ENCODE measurements around the gene NUDT13. TPM values are rescaled to one million over a fixed set of nuclear protein-coding genes. Genes with fewer than 3 reads are reported as not detected.
A peak's percentile ranks its signal among the peaks of the same experiment; 100 is the strongest.
"Not testable (repeated sequence)": the region's sequence is repeated elsewhere in the genome, so short reads cannot be mapped to it uniquely, and the experiment has no call there.

NUDT13 gene
- total and polyA plus RNA-seq, 2 of the 8 experiments (the other 6 are each of a cell fraction or from before 2014, with no cell fraction given) = 1.5 to 1.9 TPM

- not testable (repeated sequence) for H3K27me3 ChIP-seq (replicated peaks in 1 of 4; ENCODE audit: control insufficient read depth in 3 of 4, extremely low read depth in 1 of 4, insufficient read depth in 3 of 4, low read length in 3 of 4); FAIRE-seq
These were observed 1.0 kb upstream of the NUDT13 start for GRCh38 chr10:73109248-73109652.

GRCh38 chr10:73112032-73112431 lies 1.8 kb downstream of the NUDT13 start:
- H3K9ac ChIP-seq (replicated peaks in 1 of 4; ENCODE audit: extremely low read depth in 1 of 4, low read depth in 3 of 4, low read length in 3 of 4) = not testable (repeated sequence)
- ChIA-PET POLR2A (ENCODE audit: partially characterized antibody) (interaction anchor here (1.2 to 8.5 kb wide), 2 partner anchors 9 to 14 kb away, joined by 5 to 82 read pairs; partner anchors contain the start of gene P4HA1), CTCF (ENCODE audit: partially characterized antibody) (interaction anchor here (1.2 to 1.8 kb wide), 2 partner anchors 21 to 51 kb away, joined by 3 to 5 read pairs; no protein-coding TSS in a partner anchor)

More at GRCh38 chr10:73109248-73109652, 1.0 kb upstream of the NUDT13 start:
- POLR2A ChIA-PET (ENCODE audit: partially characterized antibody) = interaction anchor here (0.6 to 8.5 kb wide), 4 partner anchors 11 to 144 kb away, joined by 3 to 82 read pairs (median 4); partner anchors contain the start of genes ECD, FAM149B1 and P4HA1
- H2BK15ac ChIP-seq (ENCODE audit: low read length); H4K5ac ChIP-seq (ENCODE audit: insufficient read length, low read depth, low read length); H2BK120ac ChIP-seq (replicated peaks; ENCODE audit: low read depth, low read length); H3K14ac ChIP-seq (ENCODE audit: insufficient read length); H3K79me2 ChIP-seq (ENCODE audit: control insufficient read depth in 1 of 2, insufficient read depth in 2 of 2, low read length in 2 of 2); H3K4ac ChIP-seq (replicated peaks; ENCODE audit: insufficient read length, low read depth, low read length); H2AK5ac ChIP-seq (ENCODE audit: low read depth, low read length); H4K20me1 ChIP-seq (replicated peaks in 1 of 2; ENCODE audit: control insufficient read depth in 1 of 2, insufficient read depth in 2 of 2, low read length in 2 of 2); H3K27ac ChIP-seq (ENCODE audit: low read depth, low read length); H3K23me2 ChIP-seq (ENCODE audit: low read depth, low read length); H3K18ac ChIP-seq (ENCODE audit: extremely low read depth, low read length); H3K23ac ChIP-seq (ENCODE audit: insufficient read length); H2BK12ac ChIP-seq (ENCODE audit: low read depth, low read length); H4K91ac ChIP-seq (replicated peaks; ENCODE audit: insufficient read length, low read length); H4K8ac ChIP-seq (ENCODE audit: extremely low read depth, insufficient read depth, low read length); H3K56ac ChIP-seq (replicated peaks; ENCODE audit: insufficient read length, low read depth, low read length); DNase-seq (ENCODE audit: low read depth in 1 of 2, low spot score in 2 of 2); H2BK5ac ChIP-seq (ENCODE audit: low read depth, low read length); H2BK20ac ChIP-seq (ENCODE audit: low read length); H3K36me3 ChIP-seq (ENCODE audit: control insufficient read depth in 2 of 4, insufficient read depth in 4 of 4, low read length in 3 of 4); H2AFZ ChIP-seq (ENCODE audit: low read length); H3K4me2 ChIP-seq (ENCODE audit: insufficient read depth in 1 of 2, low read depth in 2 of 2, low read length in 2 of 2); H3K9me3 ChIP-seq (ENCODE audit: insufficient read depth in 2 of 2, low read depth in 1 of 2, low read length in 1 of 2); H3K79me1 ChIP-seq (ENCODE audit: low read depth, low read length); H3K9ac ChIP-seq (replicated peaks in 1 of 4; ENCODE audit: extremely low read depth in 1 of 4, low read depth in 3 of 4, low read length in 3 of 4); H3K4me1 ChIP-seq (replicated peaks in 1 of 4; ENCODE audit: control insufficient read depth in 3 of 4, insufficient read depth in 4 of 4, low read length in 3 of 4); H3K4me3 ChIP-seq (ENCODE audit: extremely low read depth in 1 of 4, insufficient read depth in 2 of 4, low read depth in 3 of 4, low read length in 4 of 4): not testable (repeated sequence)
- TF ChIP-seq SP1 (IDR thresholded peaks at IDR 0.05; ENCODE audit: low read depth, low read length) = 0 out of 2 replicates have a peak, but pooled peaks have one; percentile 34
- CTCF ChIA-PET (ENCODE audit: partially characterized antibody) = interaction anchor here (0.6 to 4.4 kb wide), 2 partner anchors 12 to 1807 kb away, joined by 5 to 41 read pairs; partner anchors contain the start of gene P4HA1
- 93% methylated on average over 4 of the region's 4 CpGs; no CpG with 5 or more reads in 1 of the 2 experiments for WGBS, 2 experiments (ENCODE audit: extremely low coverage in 1 of 2, insufficient coverage in 1 of 2, insufficient read length in 1 of 2, insufficient replicate concordance in 2 of 2, low coverage in 1 of 2, low lambda C conversion rate in 2 of 2, missing lambda C conversion rate in 1 of 2)

More at GRCh38 chr10:73112032-73112431, 1.8 kb downstream of the NUDT13 start:
- not testable (repeated sequence) for H3K4me1 ChIP-seq (replicated peaks in 1 of 4; ENCODE audit: control insufficient read depth in 3 of 4, insufficient read depth in 4 of 4, low read length in 3 of 4); H3K9me3 ChIP-seq (ENCODE audit: insufficient read depth in 2 of 2, low read depth in 1 of 2, low read length in 1 of 2); H3K79me2 ChIP-seq (ENCODE audit: control insufficient read depth in 1 of 2, insufficient read depth in 2 of 2, low read length in 2 of 2); H3K27me3 ChIP-seq (replicated peaks in 1 of 4; ENCODE audit: control insufficient read depth in 3 of 4, extremely low read depth in 1 of 4, insufficient read depth in 3 of 4, low read length in 3 of 4); H3K18ac ChIP-seq (ENCODE audit: extremely low read depth, low read length); H2BK5ac ChIP-seq (ENCODE audit: low read depth, low read length); H2BK20ac ChIP-seq (ENCODE audit: low read length); H3K23me2 ChIP-seq (ENCODE audit: low read depth, low read length); H4K8ac ChIP-seq (ENCODE audit: extremely low read depth, insufficient read depth, low read length); H2BK12ac ChIP-seq (ENCODE audit: low read depth, low read length); H3K4me3 ChIP-seq (ENCODE audit: extremely low read depth in 1 of 4, insufficient read depth in 2 of 4, low read depth in 3 of 4, low read length in 4 of 4); DNase-seq (ENCODE audit: low read depth in 1 of 2, low spot score in 2 of 2); H3K36me3 ChIP-seq (ENCODE audit: control insufficient read depth in 2 of 4, insufficient read depth in 4 of 4, low read length in 3 of 4); H2AFZ ChIP-seq (ENCODE audit: low read length); H3K79me1 ChIP-seq (ENCODE audit: low read depth, low read length); FAIRE-seq; H2BK120ac ChIP-seq (replicated peaks; ENCODE audit: low read depth, low read length); H2BK15ac ChIP-seq (ENCODE audit: low read length); H2AK5ac ChIP-seq (ENCODE audit: low read depth, low read length); H3K56ac ChIP-seq (replicated peaks; ENCODE audit: insufficient read length, low read depth, low read length); H4K20me1 ChIP-seq (replicated peaks in 1 of 2; ENCODE audit: control insufficient read depth in 1 of 2, insufficient read depth in 2 of 2, low read length in 2 of 2); H4K91ac ChIP-seq (replicated peaks; ENCODE audit: insufficient read length, low read length); H4K5ac ChIP-seq (ENCODE audit: insufficient read length, low read depth, low read length); H3K27ac ChIP-seq (ENCODE audit: low read depth, low read length); H3K14ac ChIP-seq (ENCODE audit: insufficient read length); H3K4ac ChIP-seq (replicated peaks; ENCODE audit: insufficient read length, low read depth, low read length); H3K4me2 ChIP-seq (ENCODE audit: insufficient read depth in 1 of 2, low read depth in 2 of 2, low read length in 2 of 2); H3K23ac ChIP-seq (ENCODE audit: insufficient read length)
- WGBS, 2 experiments (ENCODE audit: extremely low coverage in 1 of 2, insufficient coverage in 1 of 2, insufficient read length in 1 of 2, insufficient replicate concordance in 2 of 2, low coverage in 1 of 2, low lambda C conversion rate in 2 of 2, missing lambda C conversion rate in 1 of 2) = 95% methylated on average over 13 of the region's 13 CpGs; no CpG with 5 or more reads in 1 of the 2 experiments
